ENCODE measurements around the gene RBM38. TPM values are rescaled to one million over a fixed set of nuclear protein-coding genes. Genes with fewer than 3 reads are reported as not detected.

RBM38 gene
- total and polyA plus RNA-seq, 10 of the 15 experiments (the other 5 are each of a cell fraction or from before 2014, with no cell fraction given): 0.32 to 118 (median 25.2) TPM

DNA sequence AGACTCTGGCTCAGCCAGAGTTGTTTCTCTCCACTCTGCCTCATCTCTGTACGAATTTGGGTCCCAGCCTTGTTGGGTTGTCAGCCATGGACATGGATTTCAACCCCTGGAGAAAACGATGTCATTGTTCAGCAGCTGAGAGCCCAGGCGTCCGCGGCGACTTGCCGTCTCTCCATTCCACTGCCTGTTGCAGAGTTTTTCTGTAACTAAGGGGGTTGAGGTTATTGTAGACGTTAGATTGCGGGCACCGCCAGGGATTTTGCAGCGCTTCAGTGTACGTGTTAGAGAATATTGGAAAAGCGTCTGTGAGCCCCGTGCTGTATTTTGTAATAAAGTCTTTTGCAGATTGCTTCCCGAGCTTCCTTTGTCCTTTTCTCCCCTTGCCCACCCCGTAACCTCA is 13.1 kb upstream of the RBM38 start (continued):
- TF ChIP-seq, protein P1, sequence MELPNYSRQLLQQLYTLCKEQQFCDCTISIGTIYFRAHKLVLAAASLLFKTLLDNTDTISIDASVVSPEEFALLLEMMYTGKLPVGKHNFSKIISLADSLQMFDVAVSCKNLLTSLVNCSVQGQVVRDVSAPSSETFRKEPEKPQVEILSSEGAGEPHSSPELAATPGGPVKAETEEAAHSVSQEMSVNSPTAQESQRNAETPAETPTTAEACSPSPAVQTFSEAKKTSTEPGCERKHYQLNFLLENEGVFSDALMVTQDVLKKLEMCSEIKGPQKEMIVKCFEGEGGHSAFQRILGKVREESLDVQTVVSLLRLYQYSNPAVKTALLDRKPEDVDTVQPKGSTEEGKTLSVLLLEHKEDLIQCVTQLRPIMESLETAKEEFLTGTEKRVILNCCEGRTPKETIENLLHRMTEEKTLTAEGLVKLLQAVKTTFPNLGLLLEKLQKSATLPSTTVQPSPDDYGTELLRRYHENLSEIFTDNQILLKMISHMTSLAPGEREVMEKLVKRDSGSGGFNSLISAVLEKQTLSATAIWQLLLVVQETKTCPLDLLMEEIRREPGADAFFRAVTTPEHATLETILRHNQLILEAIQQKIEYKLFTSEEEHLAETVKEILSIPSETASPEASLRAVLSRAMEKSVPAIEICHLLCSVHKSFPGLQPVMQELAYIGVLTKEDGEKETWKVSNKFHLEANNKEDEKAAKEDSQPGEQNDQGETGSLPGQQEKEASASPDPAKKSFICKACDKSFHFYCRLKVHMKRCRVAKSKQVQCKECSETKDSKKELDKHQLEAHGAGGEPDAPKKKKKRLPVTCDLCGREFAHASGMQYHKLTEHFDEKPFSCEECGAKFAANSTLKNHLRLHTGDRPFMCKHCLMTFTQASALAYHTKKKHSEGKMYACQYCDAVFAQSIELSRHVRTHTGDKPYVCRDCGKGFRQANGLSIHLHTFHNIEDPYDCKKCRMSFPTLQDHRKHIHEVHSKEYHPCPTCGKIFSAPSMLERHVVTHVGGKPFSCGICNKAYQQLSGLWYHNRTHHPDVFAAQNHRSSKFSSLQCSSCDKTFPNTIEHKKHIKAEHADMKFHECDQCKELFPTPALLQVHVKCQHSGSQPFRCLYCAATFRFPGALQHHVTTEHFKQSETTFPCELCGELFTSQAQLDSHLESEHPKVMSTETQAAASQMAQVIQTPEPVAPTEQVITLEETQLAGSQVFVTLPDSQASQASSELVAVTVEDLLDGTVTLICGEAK (IDR thresholded peaks at IDR 0.05; ENCODE audit: borderline replicate concordance): no peak
- TF ChIP-seq SREBF2 (IDR thresholded peaks at IDR 0.05; ENCODE audit: low read length) (no peak), SMAD1 (IDR thresholded peaks at IDR 0.05; ENCODE audit: low read depth, partially characterized antibody) (no peak), POLR2AphosphoS2 (IDR thresholded peaks at IDR 0.05; ENCODE audit: low read depth, low read length) (no peak), EGR1 (IDR thresholded peaks at IDR 0.05; ENCODE audit: borderline replicate concordance in 1 of 2, low read depth in 2 of 2, low read length in 2 of 2) (no peak), ZBED1 (IDR thresholded peaks at IDR 0.05; ENCODE audit: borderline replicate concordance) (no peak), TCF3 (IDR thresholded peaks at IDR 0.05; ENCODE audit: borderline replicate concordance, insufficient read depth, low read depth, low read length) (no peak)
- TF ChIP-seq, protein P2, sequence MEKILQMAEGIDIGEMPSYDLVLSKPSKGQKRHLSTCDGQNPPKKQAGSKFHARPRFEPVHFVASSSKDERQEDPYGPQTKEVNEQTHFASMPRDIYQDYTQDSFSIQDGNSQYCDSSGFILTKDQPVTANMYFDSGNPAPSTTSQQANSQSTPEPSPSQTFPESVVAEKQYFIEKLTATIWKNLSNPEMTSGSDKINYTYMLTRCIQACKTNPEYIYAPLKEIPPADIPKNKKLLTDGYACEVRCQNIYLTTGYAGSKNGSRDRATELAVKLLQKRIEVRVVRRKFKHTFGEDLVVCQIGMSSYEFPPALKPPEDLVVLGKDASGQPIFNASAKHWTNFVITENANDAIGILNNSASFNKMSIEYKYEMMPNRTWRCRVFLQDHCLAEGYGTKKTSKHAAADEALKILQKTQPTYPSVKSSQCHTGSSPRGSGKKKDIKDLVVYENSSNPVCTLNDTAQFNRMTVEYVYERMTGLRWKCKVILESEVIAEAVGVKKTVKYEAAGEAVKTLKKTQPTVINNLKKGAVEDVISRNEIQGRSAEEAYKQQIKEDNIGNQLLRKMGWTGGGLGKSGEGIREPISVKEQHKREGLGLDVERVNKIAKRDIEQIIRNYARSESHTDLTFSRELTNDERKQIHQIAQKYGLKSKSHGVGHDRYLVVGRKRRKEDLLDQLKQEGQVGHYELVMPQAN (conservative IDR thresholded peaks at IDR 0.05): no peak

All from GM12878 (cell line).